Tibial nerve (tissue), 4 donors: ENCODE data around the gene TMEM106B. TPM values are rescaled to one million over a fixed set of nuclear protein-coding genes. Genes with fewer than 3 reads are reported as not detected.

Source experiments
- DNase-seq, 2 donors: peaks; one replicate each; pipeline ENCODE4 v3.0.0-alpha.2; 2019; ENCODE audit warnings: low spot score in 2 of 2
- H3K27ac ChIP-seq, 4 donors: fragments of 200-600 bp; sonication (generic) in 3 of 4; one replicate each; pipeline ENCODE4 v1.5.1; 2017 to 2019; ENCODE audit warnings: mild to moderate bottlenecking in 1 of 4
- H3K27me3 ChIP-seq, 2 donors: fragments of 200-600 bp; sonication (generic) in 1 of 2; one replicate each; pipeline versions ENCODE4 v1.5.1 to v1.6.0; 2017 to 2019
- H3K36me3 ChIP-seq, 3 donors: fragments of 200-600 bp; sonication (generic); one replicate each; pipeline ENCODE4 v1.5.1; 2018 to 2019
- H3K4me1 ChIP-seq, 4 donors: fragments of 200-600 bp; sonication (generic) in 3 of 4; one replicate each; pipeline ENCODE4 v1.5.1; 2017 to 2019
- H3K4me3 ChIP-seq, 4 donors: fragments of 200-600 bp; sonication (generic) in 3 of 4; one replicate each; pipeline ENCODE4 v1.5.1; 2017 to 2019; ENCODE audit warnings: mild to moderate bottlenecking in 1 of 4, moderate library complexity in 1 of 4
- H3K9me3 ChIP-seq, 4 donors: fragments of 200-600 bp; sonication (generic) in 3 of 4; one replicate each; pipeline ENCODE4 v1.5.1; 2017 to 2019
- CTCF ChIP-seq, 5 experiments: fragments of 200-600 bp in 3 of 5; fragments of 450-650 bp in 2 of 5; sonication (generic) in 3 of 5; IDR thresholded peaks; one replicate each; pipeline ENCODE4 v1.5.1; 2016 to 2019; ENCODE audit warnings: antibody characterized with exemption in 5 of 5, mild to moderate bottlenecking in 3 of 5, moderate library complexity in 2 of 5
- EP300 ChIP-seq, 2 donors: sonication (generic); formaldehyde crosslinking; IDR thresholded peaks; one replicate each; pipeline ENCODE4 v1.6.1; 2017; ENCODE audit warnings: antibody characterized with exemption in 2 of 2, mild to moderate bottlenecking in 1 of 2
- POLR2A ChIP-seq, 2 donors: fragments of 450-650 bp; IDR thresholded peaks; one replicate each; pipeline ENCODE4 v1.6.1; 2017; ENCODE audit warnings: antibody characterized with exemption in 2 of 2, mild to moderate bottlenecking in 2 of 2, moderate library complexity in 2 of 2
- WGBS, 2 donors: methylation state at CpG; one replicate each; pipeline ENCODE4 v1.1.5; 2018; 5-methylcytosine and 5-hydroxymethylcytosine counted together
- total RNA-seq, 4 donors: library from RNA; depleted of rRNA; stranded (reverse); fragments of >200 nt; gene quantifications; one replicate each; pipeline ENCODE4 v1.1.0, GENCODE V29; 2016

The TMEM106B gene
- total RNA-seq, 4 donors from 2014 or later, result 22.2 to 57.1 (median 47.5) TPM

DNA sequence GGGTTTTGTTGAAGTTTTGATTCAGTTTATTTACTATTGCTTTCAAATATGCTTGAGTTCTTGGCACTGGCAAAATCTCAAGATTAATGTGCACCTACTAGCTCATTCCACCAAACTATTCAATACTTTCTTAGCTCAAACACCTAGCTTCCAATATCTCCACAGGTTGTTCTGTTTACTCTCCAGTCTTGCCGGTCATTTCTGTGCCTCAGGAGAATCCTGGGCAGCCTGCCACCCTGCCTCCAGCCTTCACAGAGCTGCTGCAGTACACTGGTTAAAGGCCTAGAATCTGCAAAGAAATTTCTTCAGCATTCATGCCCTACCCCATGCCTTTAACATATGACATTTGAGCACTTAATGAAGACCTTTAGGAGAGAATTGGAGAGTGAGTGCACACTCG lies 4.0 kb upstream of the TMEM106B start:
- Histone ChIP-seq H3K9me3 (no peaks in the 10 kb centered on the region), H3K27me3 (no peaks in the 10 kb centered on the region), H3K36me3 (no peaks in the 10 kb centered on the region), H3K27ac (no peak overlapping the region), H3K4me1 (peaks cover 0 to 9% (median 2%) of the 10 kb centered on the region in 4 donors), H3K4me3 (no peak overlapping the region)
- TF ChIP-seq EP300 (IDR thresholded peaks at IDR 0.05) (no peak), POLR2A (IDR thresholded peaks at IDR 0.05) (no peak), CTCF (IDR thresholded peaks at IDR 0.05) (no peak)
- 21 to 30% methylated on average over 2 of the region's 2 CpGs for WGBS, 2 donors
- no peak for DNase-seq

- no peak for TF ChIP-seq CTCF (IDR thresholded peaks at IDR 0.05)
- TF ChIP-seq EP300 (IDR thresholded peaks at IDR 0.05), result no peak
- TF ChIP-seq POLR2A (IDR thresholded peaks at IDR 0.05), result no peak
- DNase-seq, result no peak
- H3K27me3 ChIP-seq, result no peaks in the 10 kb centered on the region
- H3K36me3 ChIP-seq, result no peaks in the 10 kb centered on the region
- H3K27ac ChIP-seq, result no peak overlapping the region
- peaks cover 0 to 23% (median 3%) of the 10 kb centered on the region in 4 donors for H3K4me1 ChIP-seq
- no peaks in the 10 kb centered on the region for H3K9me3 ChIP-seq
- H3K4me3 ChIP-seq, result no peak overlapping the region
- WGBS, 2 donors, result 41 to 57% methylated on average over 1 of the region's 1 CpG
These were observed 1.9 kb upstream of the TMEM106B start for GRCh38 chr7:12209221-12209620.

DNA sequence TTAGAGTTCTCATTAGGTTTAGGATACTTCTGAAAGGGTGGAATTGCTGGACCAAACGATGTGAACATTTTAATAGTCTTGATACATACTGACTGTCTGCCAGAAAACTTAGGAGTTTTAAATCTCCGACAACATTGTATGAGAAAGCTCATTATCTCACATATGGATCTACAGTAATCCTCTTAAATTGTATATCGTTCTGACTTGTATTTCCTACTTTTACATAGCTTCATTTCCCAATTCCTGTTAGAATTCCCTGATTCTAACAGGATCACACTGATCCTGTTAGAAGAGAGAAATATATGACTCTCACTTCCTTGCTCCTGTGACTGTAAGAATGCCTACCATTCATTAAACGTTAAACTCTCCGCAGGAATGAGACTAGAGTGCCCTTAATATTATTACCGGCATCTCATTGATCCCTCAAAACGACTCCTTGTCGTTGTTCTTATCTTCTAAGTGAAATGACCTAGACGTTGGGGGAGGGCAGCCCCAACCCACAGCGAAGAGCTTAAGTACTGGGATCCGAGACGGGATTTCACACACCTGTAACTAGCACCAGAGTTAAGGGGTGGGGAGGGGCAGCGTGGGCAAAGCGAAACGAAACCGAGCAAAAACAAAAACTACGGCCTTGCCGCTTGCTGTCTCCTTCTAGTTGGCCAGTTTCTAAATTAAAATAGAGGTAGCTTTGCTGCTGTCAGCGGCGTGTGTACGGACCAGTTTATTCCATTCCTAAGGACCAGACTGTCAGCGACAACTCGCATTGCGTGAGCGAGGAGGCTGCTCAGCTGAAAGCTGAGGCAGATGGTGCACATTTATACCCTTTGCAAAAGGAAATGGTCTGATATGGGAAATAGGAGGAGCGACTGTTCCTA lies 678 bp upstream of the TMEM106B start:
- no peaks in the 10 kb centered on the region for H3K9me3 ChIP-seq
- peak overlapping the region; percentile 80 to 96 (median 90) for H3K4me3 ChIP-seq
- WGBS, 2 donors, result 1% methylated on average over 26 of the region's 26 CpGs
- H3K27me3 ChIP-seq, result no peaks in the 10 kb centered on the region
- H3K36me3 ChIP-seq, result peaks cover 0 to 3% (median 0%) of the 10 kb centered on the region in 3 donors
- H3K4me1 ChIP-seq, result peaks cover 0 to 23% (median 3%) of the 10 kb centered on the region in 4 donors
- H3K27ac ChIP-seq, result peak overlapping the region; percentile 92 to 97 (median 94)
- TF ChIP-seq CTCF (IDR thresholded peaks at IDR 0.05) (no peak), POLR2A (IDR thresholded peaks at IDR 0.05) (no peak), EP300 (IDR thresholded peaks at IDR 0.05) (no peak)
- DNase-seq, result peak in 1 of 2 donors; percentile 17

GRCh38 chr7:12211711-12212485 lies 804 bp downstream of the TMEM106B start:
- Histone ChIP-seq H3K27me3 (no peaks in the 10 kb centered on the region), H3K36me3 (peaks cover 0 to 18% (median 0%) of the 10 kb centered on the region in 3 donors), H3K4me3 (peak overlapping the region; percentile 80 to 96 (median 90)), H3K9me3 (no peaks in the 10 kb centered on the region), H3K4me1 (peaks cover 0 to 23% (median 3%) of the 10 kb centered on the region in 4 donors), H3K27ac (peak overlapping the region; percentile 92 to 97 (median 94))
- TF ChIP-seq POLR2A (IDR thresholded peaks at IDR 0.05), result no peak
- no peak for TF ChIP-seq CTCF (IDR thresholded peaks at IDR 0.05)
- no peak for TF ChIP-seq EP300 (IDR thresholded peaks at IDR 0.05)
- WGBS, 2 donors, result 21 to 28% methylated on average over 9 of the region's 9 CpGs
- DNase-seq, result peak in 1 of 2 donors; percentile 9
